H1 (cell line): ENCODE data around the gene SRR. TPM values are rescaled to one million over a fixed set of nuclear protein-coding genes. Genes with fewer than 3 reads are reported as not detected.

Experiments used
- CBX5 ChIP-seq: fragments of 300-800, 300-1000 bp; sonication (generic); IDR thresholded peaks from 2 replicates; pipeline ENCODE4 v1.7.1; 2016; ENCODE audit warnings: antibody characterized with exemption, low read length, low read depth
- SIRT6 ChIP-seq: IDR thresholded peaks from one replicate; pipeline ENCODE4 v1.7.1; 2012; ENCODE audit warnings: low read length, inconsistent platforms
- ZNF274 ChIP-seq: IDR thresholded peaks from 2 replicates; pipeline ENCODE4 v1.7.0; 2012; ENCODE audit warnings: low read length, borderline replicate concordance; ENCODE audit errors: extremely low read depth
- polyA plus RNA-seq, 7 experiments: library from polyadenylated mRNA; depleted of rRNA in 3 of 7; stranded (reverse) in 5 of 7; unstranded in 2 of 7; fragments of >200 nt in 5 of 7; fragments of 200-250 nt in 2 of 7; gene quantifications; 1 replicate in 5 of 7; 2 replicates in 1 of 7; 4 replicates in 1 of 7; pipeline versions ENCODE4 v1.2.1 to v1.2.3, GENCODE V29; 2011 to 2013; ENCODE audit warnings: missing spikeins in 2 of 7, mixed read lengths in 2 of 7
- total RNA-seq: library from RNA; stranded (reverse); fragmentation: NEBNext Ultra II Directional; extraction: Animal tissue kit (Norgen Biotek cat#: 25700); gene quantifications from 2 replicates; pipeline ENCODE4 v1.2.1, GENCODE V29; 2021
- TF ChIP-seq, protein P1 (sequence below), 3 experiments: IDR thresholded peaks; 1 replicate in 2 of 3; 2 replicates in 1 of 3; pipeline versions ENCODE4 v1.5.1 to v1.6.1; 2011; ENCODE audit warnings: low read length in 3 of 3, mild to moderate bottlenecking in 3 of 3, inconsistent platforms in 2 of 3, low read depth in 1 of 3, moderate library complexity in 1 of 3; ENCODE audit not compliant: insufficient read depth in 1 of 3; ENCODE audit errors: control extremely low read depth in 1 of 3

Gene SRR
- total and polyA plus RNA-seq, 2 of the 8 experiments (the other 6 are each of a cell fraction or from before 2014, with no cell fraction given), result 3.6 to 4.5 TPM

GRCh38 chr17:2366747-2367494 is 63.2 kb downstream of the SRR start (continued):
- TF ChIP-seq ZNF274, result no peak
- TF ChIP-seq CBX5, result no peak
- no peak for TF ChIP-seq SIRT6
- TF ChIP-seq, protein P1, sequence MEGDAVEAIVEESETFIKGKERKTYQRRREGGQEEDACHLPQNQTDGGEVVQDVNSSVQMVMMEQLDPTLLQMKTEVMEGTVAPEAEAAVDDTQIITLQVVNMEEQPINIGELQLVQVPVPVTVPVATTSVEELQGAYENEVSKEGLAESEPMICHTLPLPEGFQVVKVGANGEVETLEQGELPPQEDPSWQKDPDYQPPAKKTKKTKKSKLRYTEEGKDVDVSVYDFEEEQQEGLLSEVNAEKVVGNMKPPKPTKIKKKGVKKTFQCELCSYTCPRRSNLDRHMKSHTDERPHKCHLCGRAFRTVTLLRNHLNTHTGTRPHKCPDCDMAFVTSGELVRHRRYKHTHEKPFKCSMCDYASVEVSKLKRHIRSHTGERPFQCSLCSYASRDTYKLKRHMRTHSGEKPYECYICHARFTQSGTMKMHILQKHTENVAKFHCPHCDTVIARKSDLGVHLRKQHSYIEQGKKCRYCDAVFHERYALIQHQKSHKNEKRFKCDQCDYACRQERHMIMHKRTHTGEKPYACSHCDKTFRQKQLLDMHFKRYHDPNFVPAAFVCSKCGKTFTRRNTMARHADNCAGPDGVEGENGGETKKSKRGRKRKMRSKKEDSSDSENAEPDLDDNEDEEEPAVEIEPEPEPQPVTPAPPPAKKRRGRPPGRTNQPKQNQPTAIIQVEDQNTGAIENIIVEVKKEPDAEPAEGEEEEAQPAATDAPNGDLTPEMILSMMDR (IDR thresholded peaks at IDR 0.05; ENCODE audit: control extremely low read depth in 1 of 3, insufficient read depth in 1 of 3, low read depth in 1 of 3, low read length in 3 of 3), result peak; percentile 51 to 76 (median 70)
- TF ChIP-seq, all 59 proteins: peak for 2
